HG03521 (cell line): ENCODE results near the gene CEBPZOS.
"Not testable (repeated sequence)": the region's sequence is repeated elsewhere in the genome, so short reads cannot be mapped to it uniquely, and the experiment has no call there.

Source experiments
- ATAC-seq: cut with Tn5 transposase; IDR thresholded peaks from one replicate; pipeline ENCODE4 v1.9.1; 2021; ENCODE audit warnings: mild to moderate bottlenecking, moderate library complexity; ENCODE audit not compliant: unreplicated experiment

Gene CEBPZOS

DNA sequence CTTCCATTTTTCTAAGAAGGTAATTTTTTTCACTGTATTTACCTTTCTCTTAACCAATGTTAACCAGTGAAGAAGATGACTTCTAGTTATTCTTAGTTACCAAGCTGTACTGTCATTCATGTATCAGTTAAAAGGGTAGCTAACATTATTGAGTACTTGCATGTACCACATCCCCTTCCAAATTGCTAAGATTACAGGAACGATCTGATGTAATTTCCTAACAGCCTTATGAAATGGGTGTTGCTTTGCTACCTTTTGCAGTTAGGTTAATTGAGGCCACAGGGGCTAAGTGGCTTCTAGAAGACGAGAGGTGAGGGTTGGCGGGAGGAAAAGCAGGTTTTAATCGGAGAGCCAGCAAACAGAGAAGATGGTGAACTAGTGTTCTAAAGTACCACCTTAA lies 6.0 kb upstream of the CEBPZOS start:
- ATAC-seq: no peak

- no peak for ATAC-seq
Observed at GRCh38 chr2:37191253-37191652, 5.0 kb upstream of the CEBPZOS start.

GRCh38 chr2:37191747-37192146 lies 4.5 kb upstream of the CEBPZOS start:
- no peak for ATAC-seq

GRCh38 chr2:37192551-37192950 lies 3.7 kb upstream of the CEBPZOS start:
- no peak for ATAC-seq

DNA sequence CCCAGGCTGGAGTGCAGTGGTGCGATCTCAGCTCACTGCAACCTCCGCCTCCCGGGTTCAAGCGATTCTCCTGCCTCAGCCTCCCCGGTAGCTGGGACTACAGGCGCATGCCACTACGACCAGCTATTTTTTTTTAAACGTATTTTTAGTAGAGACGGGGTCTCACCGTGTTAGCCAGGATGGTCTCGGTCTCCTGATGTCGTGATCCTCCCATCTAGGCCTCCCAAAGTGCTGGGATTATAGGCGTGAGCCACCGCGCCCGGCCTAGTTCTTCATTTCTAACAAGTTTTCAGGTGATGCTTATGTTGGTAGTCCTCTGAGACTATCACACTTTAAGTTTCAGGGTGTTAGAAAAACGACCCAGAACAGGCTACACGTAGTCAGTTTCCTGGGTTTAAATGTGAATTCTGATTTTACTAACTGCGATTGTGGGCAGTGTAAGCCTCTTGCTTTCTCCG lies 405 bp upstream of the CEBPZOS start:
- ATAC-seq: not testable (repeated sequence)

GRCh38 chr2:37198681-37199065 lies 2.4 kb downstream of the CEBPZOS start:
- no peak for ATAC-seq

- no peak for ATAC-seq
Observed at GRCh38 chr2:37201208-37201607, 4.9 kb downstream of the CEBPZOS start.

DNA sequence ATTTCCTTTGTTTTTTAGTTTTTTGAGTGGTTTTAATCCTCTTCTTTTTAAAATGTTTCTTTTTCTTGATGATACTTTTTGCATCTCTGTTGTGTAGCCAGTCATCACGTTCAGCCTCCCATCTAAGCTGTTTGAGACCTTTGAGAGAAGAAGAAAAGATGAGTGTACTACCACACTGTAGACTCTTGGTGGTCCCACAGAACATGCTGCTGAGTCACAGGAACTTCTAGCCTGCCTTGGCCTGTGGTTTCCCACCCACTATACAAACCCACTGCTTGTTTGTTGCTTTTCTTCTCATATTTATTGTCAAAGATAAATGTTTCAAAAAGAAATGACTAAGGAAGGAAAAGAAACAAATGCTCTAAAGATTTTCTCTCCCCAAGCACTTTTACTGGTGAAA lies 5.5 kb downstream of the CEBPZOS start:
- no peak for ATAC-seq

DNA sequence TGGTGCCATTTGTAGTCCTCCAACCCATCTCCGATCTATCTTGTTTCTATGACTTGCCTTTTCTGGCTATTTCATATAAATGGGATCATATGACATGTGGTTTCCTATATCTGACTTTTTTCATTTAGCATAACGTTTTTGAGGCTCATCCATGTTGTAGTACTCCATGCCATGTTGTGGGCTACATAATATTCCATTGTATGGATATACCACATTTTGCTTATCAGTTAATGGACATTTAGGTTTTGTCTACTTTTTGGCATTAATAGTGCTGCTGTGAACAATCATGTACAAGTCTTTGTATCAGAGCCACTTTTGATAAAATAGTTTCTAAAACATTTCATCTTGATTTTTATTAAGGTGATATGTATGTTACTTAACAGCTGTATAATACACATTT lies 7.4 kb downstream of the CEBPZOS start:
- ATAC-seq: no peak

- not testable (repeated sequence) for ATAC-seq
Observed at GRCh38 chr2:37205071-37205661, 8.9 kb downstream of the CEBPZOS start.

DNA sequence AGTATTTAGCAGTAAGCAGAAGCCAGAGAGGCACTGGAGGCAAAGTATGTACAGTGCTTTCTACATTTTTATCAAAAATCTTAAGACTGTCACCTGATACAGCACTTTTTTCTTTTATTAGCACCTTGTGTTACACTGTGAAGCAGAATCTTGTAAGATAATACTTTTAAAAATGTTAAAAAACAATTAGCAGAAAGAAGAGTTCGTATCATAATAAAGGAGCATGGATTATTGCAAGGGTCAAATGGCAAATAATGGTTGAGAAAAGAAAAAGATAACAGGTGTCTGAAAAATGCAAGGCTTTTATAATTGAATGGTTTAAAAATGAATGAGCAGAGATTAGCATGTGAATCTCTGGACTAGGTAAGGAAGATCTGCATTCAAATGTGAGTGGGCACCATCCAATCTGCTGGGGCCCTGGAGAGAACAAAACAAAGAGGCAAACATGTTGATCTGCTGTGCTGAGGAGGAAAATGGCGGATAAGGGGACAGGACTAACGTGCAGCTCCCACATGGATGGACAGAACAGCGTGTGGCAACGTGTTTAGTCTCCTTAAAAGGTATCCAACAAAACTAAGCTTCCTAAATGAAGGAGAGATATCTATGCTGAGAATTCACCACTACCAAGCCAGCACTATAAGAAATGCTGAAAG lies 9.5 kb downstream of the CEBPZOS start:
- ATAC-seq: no peak

GRCh38 chr2:37206760-37207159 lies 10.5 kb downstream of the CEBPZOS start:
- ATAC-seq: not testable (repeated sequence)

- no peak for ATAC-seq
Observed at GRCh38 chr2:37211212-37211611, 14.9 kb downstream of the CEBPZOS start.

DNA sequence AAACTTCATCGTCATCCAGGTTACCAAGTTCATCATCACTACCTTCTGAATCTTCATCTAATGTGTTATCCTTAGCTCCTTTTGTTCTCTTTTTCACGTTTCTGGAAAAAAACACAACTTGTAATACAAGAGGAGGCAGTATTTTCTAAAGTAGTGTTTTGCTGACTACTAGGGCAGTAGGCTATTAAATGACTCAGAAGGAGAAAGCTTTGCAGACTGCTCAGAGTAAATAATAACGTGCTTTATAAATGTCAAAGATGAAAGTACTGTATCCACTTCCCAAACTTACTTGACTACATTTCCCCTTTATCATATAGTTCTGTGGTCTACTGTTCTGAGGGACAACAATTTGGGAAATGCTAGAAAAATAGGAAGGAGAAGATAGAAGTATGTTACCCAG lies 15.6 kb downstream of the CEBPZOS start:
- ATAC-seq: no peak

GRCh38 chr2:37215250-37215649 lies 19.0 kb downstream of the CEBPZOS start:
- ATAC-seq: no peak

DNA sequence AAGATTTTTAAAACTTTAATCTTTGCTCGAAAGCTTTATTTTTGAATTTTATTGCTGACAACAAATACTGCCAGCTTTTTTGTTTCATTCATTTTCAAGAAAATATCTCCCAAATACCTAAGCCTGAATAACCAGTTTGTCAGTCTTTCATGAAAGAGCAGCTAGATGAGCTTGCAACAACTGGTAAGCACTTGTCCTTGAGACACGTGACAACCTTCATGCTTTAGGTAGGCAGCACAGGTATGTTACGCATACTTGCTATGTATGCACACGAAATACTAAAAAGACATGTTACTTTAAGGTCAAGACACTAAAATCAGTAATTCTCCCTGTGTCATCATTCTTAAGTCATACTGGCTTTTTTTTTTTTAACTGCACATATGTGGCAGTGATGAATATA lies 22.8 kb downstream of the CEBPZOS start:
- no peak for ATAC-seq

GRCh38 chr2:37223131-37223530 lies 26.8 kb downstream of the CEBPZOS start:
- no peak for ATAC-seq

GRCh38 chr2:37224063-37224462 lies 27.8 kb downstream of the CEBPZOS start:
- no peak for ATAC-seq

- ATAC-seq: not testable (repeated sequence)
Observed at GRCh38 chr2:37225129-37225528, 28.8 kb downstream of the CEBPZOS start.

- no peak for ATAC-seq
Observed at GRCh38 chr2:37226863-37227262, 30.6 kb downstream of the CEBPZOS start.

DNA sequence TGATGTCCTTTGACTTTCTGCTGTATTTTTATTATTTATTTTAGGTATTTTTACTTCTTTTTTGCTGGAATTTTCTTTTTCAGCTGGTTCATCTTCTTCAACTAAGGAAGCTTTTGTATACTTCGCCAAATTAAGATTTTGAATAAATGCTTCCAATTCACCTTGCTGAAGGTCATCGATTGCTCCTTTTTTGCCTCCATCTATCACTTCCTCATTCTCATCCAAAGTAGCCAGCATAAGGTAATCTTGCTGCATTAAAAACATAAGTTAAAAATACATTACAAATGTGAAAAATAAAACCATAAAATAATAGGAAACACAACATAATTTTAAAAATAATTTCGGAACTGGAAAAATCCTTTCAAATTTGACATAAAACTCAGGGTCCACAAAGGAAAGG lies 32.5 kb downstream of the CEBPZOS start:
- ATAC-seq: no peak

- no peak for ATAC-seq
Observed at GRCh38 chr2:37230581-37230980, 34.3 kb downstream of the CEBPZOS start.
